HG03139 (cell line): ENCODE results near the gene ATP8B1.
"Not testable (repeated sequence)": the region's sequence is repeated elsewhere in the genome, so short reads cannot be mapped to it uniquely, and the experiment has no call there.

Source experiments
- ATAC-seq: cut with Tn5 transposase; IDR thresholded peaks from one replicate; pipeline ENCODE4 v1.9.1; 2021; ENCODE audit not compliant: unreplicated experiment

ATP8B1 gene

GRCh38 chr18:57733861-57734260 is 69.3 kb downstream of the ATP8B1 start:
- no peak for ATAC-seq

DNA sequence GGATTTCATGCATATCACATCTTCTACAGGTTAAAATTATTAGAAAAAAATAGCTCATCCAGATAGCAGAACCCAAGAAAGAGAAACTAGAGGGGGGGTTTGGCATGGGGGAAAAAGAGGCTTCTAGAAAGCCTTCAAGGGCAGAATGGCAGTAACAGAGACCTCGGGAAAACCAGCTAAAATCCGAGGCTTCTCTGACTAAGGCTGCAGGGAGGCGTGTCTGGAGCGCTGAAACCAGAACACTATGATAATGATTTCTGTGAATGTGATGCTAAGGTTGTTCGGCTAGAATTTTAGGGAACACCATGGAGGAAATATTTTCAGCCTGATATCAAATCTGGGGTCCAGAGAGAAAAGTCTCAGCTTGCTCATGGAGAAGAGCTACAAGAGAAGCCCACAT is 73.0 kb downstream of the ATP8B1 start:
- no peak for ATAC-seq

- no peak for ATAC-seq
Measured at GRCh38 chr18:57728941-57729511, 74.1 kb downstream of the ATP8B1 start.

DNA sequence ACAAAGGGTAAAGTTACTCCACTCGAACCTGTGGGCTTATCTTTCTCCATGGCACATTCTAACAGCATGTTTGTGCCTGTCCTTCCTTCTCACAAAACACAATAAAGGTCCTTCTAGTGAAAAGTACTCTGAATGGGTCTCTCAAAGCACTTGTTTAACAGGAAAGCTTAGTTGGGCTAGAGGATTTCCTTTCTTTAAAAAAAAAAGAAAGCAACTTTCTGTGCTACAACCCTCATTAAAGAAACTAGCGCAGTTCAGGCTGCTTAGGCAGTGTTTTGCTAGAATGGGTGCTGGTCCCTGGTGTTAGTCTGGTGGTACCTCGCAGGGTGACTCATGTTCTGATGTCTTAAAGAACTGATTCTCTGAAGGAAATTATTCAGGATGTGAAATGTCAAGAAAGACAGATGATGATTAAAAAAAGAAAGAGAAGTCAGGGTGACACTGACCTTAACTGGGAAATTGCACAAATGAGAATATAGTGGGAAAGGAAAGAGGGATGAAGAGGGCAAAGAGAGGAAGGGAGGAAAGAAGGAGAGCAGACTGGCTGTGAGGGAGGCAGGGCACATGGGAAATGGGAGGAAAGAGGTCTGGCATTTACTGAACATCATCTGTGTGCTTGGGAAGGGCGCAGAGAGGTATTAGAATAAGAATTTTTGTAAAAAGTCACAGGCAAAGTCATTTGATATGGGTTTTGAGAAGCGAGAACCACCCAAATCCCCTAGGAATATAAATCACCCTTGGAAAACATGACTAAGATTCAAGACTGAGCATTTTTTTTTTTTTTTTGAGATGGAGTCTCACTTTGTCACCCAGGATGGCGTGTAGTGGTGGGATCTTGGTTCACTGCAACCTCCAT is 74.9 kb downstream of the ATP8B1 start:
- ATAC-seq = no peak

- not testable (repeated sequence) for ATAC-seq
Measured at GRCh38 chr18:57719211-57719935, 83.7 kb downstream of the ATP8B1 start.

DNA sequence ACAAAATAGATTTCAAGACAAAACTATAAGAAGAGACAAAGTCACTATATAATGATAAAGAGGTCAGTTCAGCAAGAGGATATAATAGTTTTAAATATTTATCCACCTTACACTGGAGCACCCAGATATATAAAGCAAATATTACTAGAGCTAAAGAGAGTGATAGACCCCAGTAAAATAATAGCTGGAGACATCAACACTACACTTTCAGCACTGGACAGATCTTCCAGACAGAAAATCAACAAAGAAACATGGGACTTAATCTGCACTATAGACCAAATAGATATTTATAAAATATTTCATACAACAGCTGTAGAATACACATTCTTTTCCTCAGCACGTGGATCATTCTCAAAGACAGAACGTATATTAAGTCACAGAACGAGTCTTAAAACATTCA is 86.6 kb downstream of the ATP8B1 start:
- no peak for ATAC-seq

DNA sequence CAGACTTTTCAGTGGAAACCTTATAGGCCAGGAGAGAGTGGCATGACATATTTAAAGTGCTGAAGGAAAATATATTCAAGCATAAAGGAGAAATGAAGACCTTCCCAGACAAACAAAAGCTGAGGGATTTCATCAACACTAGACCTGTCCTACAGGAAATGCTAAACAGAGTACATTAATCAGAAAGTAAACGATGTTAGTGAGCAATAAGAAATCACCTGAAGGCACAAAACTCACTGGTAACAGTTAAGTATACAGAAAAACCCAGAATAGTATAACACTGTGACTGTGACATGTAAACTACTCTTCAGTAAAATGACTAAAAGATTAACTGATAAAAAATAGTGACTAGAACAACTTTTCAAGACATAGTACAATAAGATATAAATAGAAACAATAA is 87.4 kb downstream of the ATP8B1 start:
- ATAC-seq = no peak

DNA sequence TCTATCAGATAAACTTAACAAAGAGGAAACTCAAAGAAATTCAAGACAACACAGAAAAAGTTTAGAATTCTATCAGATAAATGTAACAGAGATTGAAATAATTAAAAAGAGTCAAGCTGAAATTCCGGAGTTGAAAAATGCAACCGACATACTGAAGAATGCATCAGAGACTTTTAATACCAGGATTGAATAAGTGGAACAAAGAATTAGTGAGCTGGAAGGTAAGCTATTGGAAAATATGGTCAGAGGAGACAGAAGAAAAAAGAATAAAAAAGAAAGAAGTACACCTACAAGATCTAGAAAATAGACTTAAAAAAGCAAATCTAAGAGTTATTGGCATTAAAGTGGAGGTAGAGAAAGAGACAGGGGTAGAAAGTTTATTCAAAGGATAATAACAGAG is 88.0 kb downstream of the ATP8B1 start:
- no peak for ATAC-seq

DNA sequence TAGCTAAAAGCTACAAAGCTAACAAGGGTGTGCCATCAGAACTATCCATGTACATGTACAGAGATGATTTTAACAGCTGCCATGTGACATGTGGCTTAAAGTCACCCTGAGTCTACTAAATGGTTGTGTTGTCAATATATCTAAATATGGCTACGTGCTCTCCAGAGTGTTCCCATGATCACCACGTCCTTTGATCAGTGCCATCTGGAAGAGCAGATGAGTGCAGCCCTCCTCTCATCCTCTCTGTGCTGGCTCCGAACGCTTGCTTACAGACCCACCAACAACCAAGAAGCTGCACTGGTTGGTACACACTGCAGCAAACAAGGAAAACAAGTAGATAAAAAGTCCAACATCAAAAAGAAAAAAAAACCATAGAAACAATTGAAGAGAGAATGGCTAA is 92.9 kb downstream of the ATP8B1 start:
- ATAC-seq = no peak

- ATAC-seq = no peak
Measured at GRCh38 chr18:57709335-57709734, 93.8 kb downstream of the ATP8B1 start.

GRCh38 chr18:57708288-57708687 is 94.8 kb downstream of the ATP8B1 start:
- ATAC-seq = no peak

DNA sequence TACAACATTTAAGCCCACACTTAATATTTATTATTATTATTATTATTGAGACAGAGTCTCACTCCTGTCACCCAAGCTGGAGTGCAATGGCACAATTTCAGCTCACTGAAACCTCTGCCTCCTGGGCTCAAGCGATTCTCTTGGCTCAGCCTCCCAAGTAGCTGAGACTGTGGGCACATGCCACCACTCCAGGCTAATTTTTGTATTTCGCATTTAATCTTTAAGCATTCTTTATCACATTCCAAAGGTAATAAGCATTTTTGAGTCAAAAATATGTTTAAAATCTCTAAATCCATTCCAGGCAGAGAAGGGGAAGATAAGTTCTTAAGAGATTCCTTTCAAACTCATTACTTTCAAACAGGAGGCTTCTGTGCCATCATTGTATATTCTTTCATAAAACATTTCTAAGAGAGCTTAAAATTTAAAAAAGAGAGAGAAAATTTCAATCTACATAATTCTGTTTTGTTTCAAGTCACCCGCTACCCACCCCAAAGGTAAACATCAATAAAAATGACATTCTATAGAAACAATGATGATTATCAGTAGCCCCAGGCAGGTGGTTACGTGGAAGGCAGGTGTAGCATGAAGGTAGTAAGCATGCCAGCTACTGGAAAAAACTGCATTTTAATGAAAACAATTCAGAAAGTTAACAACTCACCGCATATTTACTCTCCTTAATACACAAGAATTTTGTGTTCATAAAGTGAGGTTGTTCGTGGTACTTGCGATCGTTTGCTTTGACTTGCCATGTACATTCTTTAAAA is 97.1 kb downstream of the ATP8B1 start:
- ATAC-seq = no peak

- no peak for ATAC-seq
Measured at GRCh38 chr18:57705011-57705410, 98.1 kb downstream of the ATP8B1 start.

- no peak for ATAC-seq
Measured at GRCh38 chr18:57698571-57699276, 104.4 kb downstream of the ATP8B1 start.

GRCh38 chr18:57697426-57697825 is 105.7 kb downstream of the ATP8B1 start:
- ATAC-seq = no peak

GRCh38 chr18:57696271-57696670 is 106.8 kb downstream of the ATP8B1 start:
- ATAC-seq = no peak

DNA sequence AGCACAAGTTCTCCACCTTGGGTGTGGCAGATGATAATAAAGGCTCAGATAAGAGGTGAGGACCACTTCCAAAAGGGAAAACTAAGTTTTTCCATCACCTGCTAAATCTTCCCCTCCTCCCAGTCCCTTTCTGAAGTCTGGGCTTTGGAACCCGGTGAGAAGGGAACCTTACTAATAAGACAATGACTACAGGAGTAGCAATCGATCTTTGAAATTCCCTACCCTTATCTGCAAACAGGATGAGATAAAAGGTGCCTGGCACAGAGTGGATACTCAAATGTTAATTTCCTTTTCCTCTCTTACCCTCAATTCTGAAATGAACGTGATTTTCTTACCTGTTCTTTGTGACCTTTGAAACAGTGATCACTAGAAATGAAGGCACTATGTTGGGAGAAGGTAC is 111.8 kb downstream of the ATP8B1 start:
- no peak for ATAC-seq

GRCh38 chr18:57687970-57688369 is 115.1 kb downstream of the ATP8B1 start:
- ATAC-seq = no peak

DNA sequence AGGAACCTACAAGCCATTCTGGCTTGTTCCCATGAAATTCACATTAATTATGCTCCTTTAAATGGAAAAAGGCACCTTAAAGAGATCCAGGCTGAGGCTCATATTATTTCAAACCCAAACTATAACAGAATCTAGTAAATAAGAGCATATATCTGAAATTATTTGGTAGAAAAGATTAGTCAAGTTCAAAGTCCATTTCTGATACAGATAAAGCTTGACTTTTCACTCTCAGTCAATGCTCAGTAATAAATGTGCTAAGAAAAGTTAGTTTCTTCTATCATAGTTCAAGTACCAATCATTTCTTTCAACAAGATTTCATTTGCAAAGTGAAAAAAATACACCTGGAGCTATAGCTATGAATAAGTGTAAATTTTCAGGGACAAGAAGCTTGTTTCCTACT is 119.6 kb downstream of the ATP8B1 start:
- ATAC-seq = no peak
